ENCODE results near the gene PGAP1.

PGAP1 gene

GRCh38 chr2:196884368-196884767 lies 42.1 kb downstream of the PGAP1 start:
- no peak for DNase-seq

GRCh38 chr2:196876364-196876763 lies 50.1 kb downstream of the PGAP1 start:
- DNase-seq = no peak

- DNase-seq = no peak
Observed at GRCh38 chr2:196875414-196875813, 51.1 kb downstream of the PGAP1 start.

- no peak for DNase-seq
Observed at GRCh38 chr2:196873511-196873910, 53.0 kb downstream of the PGAP1 start.

GRCh38 chr2:196854629-196855028 lies 71.9 kb downstream of the PGAP1 start:
- DNase-seq = no peak

GRCh38 chr2:196853301-196854087 lies 73.0 kb downstream of the PGAP1 start:
- no peak for DNase-seq

GRCh38 chr2:196851088-196851487 lies 75.4 kb downstream of the PGAP1 start:
- DNase-seq = no peak

GRCh38 chr2:196849895-196850294 lies 76.6 kb downstream of the PGAP1 start:
- DNase-seq = no peak

GRCh38 chr2:196846295-196846694 lies 80.2 kb downstream of the PGAP1 start:
- no peak for DNase-seq

GRCh38 chr2:196845371-196845770 lies 81.1 kb downstream of the PGAP1 start:
- no peak for DNase-seq

- DNase-seq = no peak
Observed at GRCh38 chr2:196840171-196840570, 86.3 kb downstream of the PGAP1 start.

- DNase-seq = no peak
Observed at GRCh38 chr2:196839574-196839973, 86.9 kb downstream of the PGAP1 start.

GRCh38 chr2:196836440-196836839 lies 90.1 kb downstream of the PGAP1 start:
- DNase-seq = no peak

- DNase-seq = no peak
Observed at GRCh38 chr2:196830701-196831100, 95.8 kb downstream of the PGAP1 start.

GRCh38 chr2:196827356-196827755 lies 99.2 kb downstream of the PGAP1 start:
- DNase-seq = no peak

- DNase-seq = no peak
Observed at GRCh38 chr2:196823750-196824522, 102.6 kb downstream of the PGAP1 start.

GRCh38 chr2:196821195-196821594 lies 105.3 kb downstream of the PGAP1 start:
- DNase-seq = no peak

- DNase-seq = no peak
Observed at GRCh38 chr2:196809260-196809659, 117.2 kb downstream of the PGAP1 start, which contains the start of gene C2orf66. C2orf66 (minus strand) TSS chr2:196809355; CDS start chr2:196809336, 19 bp downstream.

- no peak for DNase-seq
Observed at GRCh38 chr2:196808083-196808665, 118.3 kb downstream of the PGAP1 start.

- no peak for DNase-seq
Observed at GRCh38 chr2:196804381-196804780, 122.1 kb downstream of the PGAP1 start.

GRCh38 chr2:196802401-196802800 lies 124.1 kb downstream of the PGAP1 start:
- no peak for DNase-seq

- no peak for DNase-seq
Observed at GRCh38 chr2:196801674-196802261, 124.7 kb downstream of the PGAP1 start.

- no peak for DNase-seq
Observed at GRCh38 chr2:196798980-196799379, 127.5 kb downstream of the PGAP1 start.

Data from CD4-positive, alpha-beta T cell treated with Interleukin-4 for 1 hour (primary cell).